Measurements from ENCODE around the gene EIF4G2. TPM values are rescaled to one million over a fixed set of nuclear protein-coding genes. Genes with fewer than 3 reads are reported as not detected.

The EIF4G2 gene
- total and polyA plus RNA-seq, 10 of the 15 experiments (the other 5 are each of a cell fraction or from before 2014, with no cell fraction given): 210 to 1,104 (median 713) TPM

DNA sequence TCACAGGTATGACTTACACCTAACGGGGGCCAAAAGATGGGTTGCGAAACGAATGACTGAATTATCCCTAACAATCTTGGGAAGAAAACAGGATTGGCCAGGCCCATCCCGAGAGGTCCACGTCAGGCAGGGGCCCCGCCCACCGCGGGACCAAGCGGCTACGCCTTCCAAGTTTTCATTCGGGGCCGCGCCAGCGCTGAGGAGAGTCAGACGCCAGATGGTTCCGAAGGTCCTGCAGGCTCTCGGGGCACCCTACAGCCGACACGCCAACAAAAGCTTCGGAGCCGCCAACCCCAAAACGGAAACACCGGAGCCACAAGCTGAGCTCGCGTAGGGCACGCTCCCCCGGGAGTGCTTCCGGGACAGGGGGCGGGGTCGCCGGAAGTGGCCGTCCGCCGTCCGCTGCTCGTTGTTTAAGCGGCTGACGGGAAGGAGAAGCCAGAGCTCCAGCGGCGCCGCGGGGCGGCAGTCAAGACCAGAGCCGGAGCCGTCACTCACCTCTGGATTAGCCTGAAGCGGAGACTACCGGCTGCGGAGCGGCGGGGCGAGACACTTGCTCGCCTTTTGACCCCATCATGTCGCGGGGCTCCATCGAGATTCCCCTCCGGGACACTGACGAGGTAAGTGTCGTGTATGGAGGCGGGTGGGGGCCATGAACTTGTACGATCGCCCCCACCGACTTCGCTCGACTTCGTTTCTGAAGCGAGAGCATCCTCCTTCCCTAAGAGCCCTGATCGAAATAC lies 57.7 kb downstream of the EIF4G2 start, which contains the start of gene CTR9:
Gene CTR9 (plus strand): TSS at position 409 of the 743 bp plus-strand sequence. CDS start 167 bp downstream, at position 576.
- DNase-seq (ENCODE audit: low read depth, low spot score) (peak; percentile 68), ATAC-seq (peak; percentile 96), FAIRE-seq (peak; percentile 95)
- in situ Hi-C loops (cut with MboI) (no loop called here), intact Hi-C loops (cut with micrococcal nuclease; ENCODE audit: unreplicated experiment) (loop anchor here (5.0 kb wide), 3 partner anchors 56 to 294 kb away; partner anchors contain the start of genes AMPD3, EIF4G2 and ZBED5)
- SMC1A ChIA-PET (ENCODE audit: uncharacterized antibody, unreplicated experiment): interaction anchor here (0.7 kb wide), 1 partner anchor 13 kb away, joined by 3 read pairs; no protein-coding TSS in a partner anchor
- Histone ChIP-seq H3K4me1 (ENCODE audit: control insufficient read depth, insufficient read depth, low read length) (peaks cover 3% of the 10 kb centered on the region; the same call in 1 of the 2 replicates), H2AFZ (ENCODE audit: control insufficient read depth, low read depth, low read length) (peak within 1 kb of the TSS; percentile 99), H3K9ac (ENCODE audit: control insufficient read depth, insufficient read depth, low read length) (peak within 1 kb of the TSS; percentile 94), H3K27me3 (replicated peaks in 1 of 2; ENCODE audit: control insufficient read depth in 2 of 2, insufficient read depth in 2 of 2, low read length in 1 of 2) (no peaks in the 10 kb centered on the region), H3K4me2 (ENCODE audit: control insufficient read depth, insufficient read depth) (peak within 1 kb of the TSS; percentile 72), H4K20me1 (ENCODE audit: control insufficient read depth, insufficient read depth) (no peaks in the 10 kb centered on the region), H3K36me3 (ENCODE audit: control insufficient read depth in 2 of 2, insufficient read depth in 2 of 2, low read length in 1 of 2) (peaks cover 0 to 10% of the 10 kb centered on the region in 2 experiments; a peak in 2 of 4 replicates), H3K79me2 (ENCODE audit: control insufficient read depth, insufficient read depth, low read length) (peaks cover 21% of the 10 kb centered on the region), H3K9me3 (replicated peaks; ENCODE audit: control insufficient read depth, insufficient read depth, low read length) (no peaks in the 10 kb centered on the region), H3K27ac (ENCODE audit: control insufficient read depth, insufficient read depth) (peak within 1 kb of the TSS; percentile 93), H3K4me3 (peak within 1 kb of the TSS; percentile 92)
- TSS peak; percentile 96 for BruUV-seq (replicated peaks)
- RAD21 ChIA-PET (ENCODE audit: unreplicated experiment): interaction anchor here (0.6 to 1.0 kb wide), 5 partner anchors 13 to 299 kb away, joined by 3 to 7 read pairs (median 3); partner anchors contain the start of gene EIF4G2
- WGBS (ENCODE audit: insufficient coverage, insufficient replicate concordance, low lambda C conversion rate, missing lambda C conversion rate): 1% methylated on average over 62 of the region's 67 CpGs
- CTCF ChIA-PET: interaction anchor here (0.8 to 3.3 kb wide), 7 partner anchors 11 to 216 kb away, joined by 3 to 23 read pairs (median 4); partner anchors contain the start of gene RNF141
- POLR2A ChIA-PET: interaction anchor here (0.6 to 1.9 kb wide), 5 partner anchors 9 to 106 kb away, joined by 3 to 8 read pairs (median 5); partner anchors contain the start of genes EIF4G2 and ZBED5
- TF ChIP-seq NR2C1 (IDR thresholded peaks at IDR 0.05) (peak; percentile 99), SRF (IDR thresholded peaks at IDR 0.05; ENCODE audit: low read depth in 2 of 2, low read length in 2 of 2) (0 out of 4 replicates have a peak, but pooled peaks of 1 of the 2 experiments have one; percentile 40), CREB1 (IDR thresholded peaks at IDR 0.05; ENCODE audit: low read depth) (peak; percentile 73), NFIC (IDR thresholded peaks at IDR 0.05; ENCODE audit: low read depth, low read length) (no peak), TARDBP (IDR thresholded peaks at IDR 0.05; ENCODE audit: borderline replicate concordance) (peak; percentile 46; the same call in 1 of the 2 replicates), CBFB (IDR thresholded peaks at IDR 0.05; ENCODE audit: low read depth) (peak; percentile 89), GATAD2B (conservative IDR thresholded peaks at IDR 0.05; ENCODE audit: low read depth) (0 out of 2 replicates have a peak, but pooled peaks have one; percentile 38), PML (IDR thresholded peaks at IDR 0.05; ENCODE audit: low read length) (peak; percentile 92), CEBPB (IDR thresholded peaks at IDR 0.05; ENCODE audit: borderline replicate concordance in 1 of 2, low read depth in 2 of 2, low read length in 2 of 2) (no peak), POLR2AphosphoS5 (IDR thresholded peaks at IDR 0.05; ENCODE audit: low read length) (peak; percentile 96), HDAC6 (IDR thresholded peaks at IDR 0.05; ENCODE audit: unreplicated experiment) (no peak), MEF2B (IDR thresholded peaks at IDR 0.05; ENCODE audit: partially characterized antibody, poor library complexity, severe bottlenecking) (peak; percentile 71), RELA (IDR thresholded peaks at IDR 0.05; ENCODE audit: borderline replicate concordance, partially characterized antibody) (peak; percentile 93)
- TF ChIP-seq, protein P1, sequence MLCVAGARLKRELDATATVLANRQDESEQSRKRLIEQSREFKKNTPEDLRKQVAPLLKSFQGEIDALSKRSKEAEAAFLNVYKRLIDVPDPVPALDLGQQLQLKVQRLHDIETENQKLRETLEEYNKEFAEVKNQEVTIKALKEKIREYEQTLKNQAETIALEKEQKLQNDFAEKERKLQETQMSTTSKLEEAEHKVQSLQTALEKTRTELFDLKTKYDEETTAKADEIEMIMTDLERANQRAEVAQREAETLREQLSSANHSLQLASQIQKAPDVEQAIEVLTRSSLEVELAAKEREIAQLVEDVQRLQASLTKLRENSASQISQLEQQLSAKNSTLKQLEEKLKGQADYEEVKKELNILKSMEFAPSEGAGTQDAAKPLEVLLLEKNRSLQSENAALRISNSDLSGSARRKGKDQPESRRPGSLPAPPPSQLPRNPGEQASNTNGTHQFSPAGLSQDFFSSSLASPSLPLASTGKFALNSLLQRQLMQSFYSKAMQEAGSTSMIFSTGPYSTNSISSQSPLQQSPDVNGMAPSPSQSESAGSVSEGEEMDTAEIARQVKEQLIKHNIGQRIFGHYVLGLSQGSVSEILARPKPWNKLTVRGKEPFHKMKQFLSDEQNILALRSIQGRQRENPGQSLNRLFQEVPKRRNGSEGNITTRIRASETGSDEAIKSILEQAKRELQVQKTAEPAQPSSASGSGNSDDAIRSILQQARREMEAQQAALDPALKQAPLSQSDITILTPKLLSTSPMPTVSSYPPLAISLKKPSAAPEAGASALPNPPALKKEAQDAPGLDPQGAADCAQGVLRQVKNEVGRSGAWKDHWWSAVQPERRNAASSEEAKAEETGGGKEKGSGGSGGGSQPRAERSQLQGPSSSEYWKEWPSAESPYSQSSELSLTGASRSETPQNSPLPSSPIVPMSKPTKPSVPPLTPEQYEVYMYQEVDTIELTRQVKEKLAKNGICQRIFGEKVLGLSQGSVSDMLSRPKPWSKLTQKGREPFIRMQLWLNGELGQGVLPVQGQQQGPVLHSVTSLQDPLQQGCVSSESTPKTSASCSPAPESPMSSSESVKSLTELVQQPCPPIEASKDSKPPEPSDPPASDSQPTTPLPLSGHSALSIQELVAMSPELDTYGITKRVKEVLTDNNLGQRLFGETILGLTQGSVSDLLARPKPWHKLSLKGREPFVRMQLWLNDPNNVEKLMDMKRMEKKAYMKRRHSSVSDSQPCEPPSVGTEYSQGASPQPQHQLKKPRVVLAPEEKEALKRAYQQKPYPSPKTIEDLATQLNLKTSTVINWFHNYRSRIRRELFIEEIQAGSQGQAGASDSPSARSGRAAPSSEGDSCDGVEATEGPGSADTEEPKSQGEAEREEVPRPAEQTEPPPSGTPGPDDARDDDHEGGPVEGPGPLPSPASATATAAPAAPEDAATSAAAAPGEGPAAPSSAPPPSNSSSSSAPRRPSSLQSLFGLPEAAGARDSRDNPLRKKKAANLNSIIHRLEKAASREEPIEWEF (IDR thresholded peaks at IDR 0.05; ENCODE audit: insufficient replicate concordance, low read depth, low read length): no peak
- TF ChIP-seq, protein P2, sequence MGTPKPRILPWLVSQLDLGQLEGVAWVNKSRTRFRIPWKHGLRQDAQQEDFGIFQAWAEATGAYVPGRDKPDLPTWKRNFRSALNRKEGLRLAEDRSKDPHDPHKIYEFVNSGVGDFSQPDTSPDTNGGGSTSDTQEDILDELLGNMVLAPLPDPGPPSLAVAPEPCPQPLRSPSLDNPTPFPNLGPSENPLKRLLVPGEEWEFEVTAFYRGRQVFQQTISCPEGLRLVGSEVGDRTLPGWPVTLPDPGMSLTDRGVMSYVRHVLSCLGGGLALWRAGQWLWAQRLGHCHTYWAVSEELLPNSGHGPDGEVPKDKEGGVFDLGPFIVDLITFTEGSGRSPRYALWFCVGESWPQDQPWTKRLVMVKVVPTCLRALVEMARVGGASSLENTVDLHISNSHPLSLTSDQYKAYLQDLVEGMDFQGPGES (IDR thresholded peaks at IDR 0.05): 0 out of 2 replicates have a peak, but pooled peaks have one; percentile 31
- TF ChIP-seq, protein P3, sequence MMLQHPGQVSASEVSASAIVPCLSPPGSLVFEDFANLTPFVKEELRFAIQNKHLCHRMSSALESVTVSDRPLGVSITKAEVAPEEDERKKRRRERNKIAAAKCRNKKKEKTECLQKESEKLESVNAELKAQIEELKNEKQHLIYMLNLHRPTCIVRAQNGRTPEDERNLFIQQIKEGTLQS (IDR thresholded peaks at IDR 0.05; ENCODE audit: borderline replicate concordance, extremely low read depth, low read depth, low read length): no peak

All from GM12878 (cell line).